GM19240 (cell line): ENCODE data around the gene TSPAN5.
"Not testable (repeated sequence)": the region's sequence is repeated elsewhere in the genome, so short reads cannot be mapped to it uniquely, and the experiment has no call there.

Source experiments
- DNase-seq: peaks from one replicate; pipeline ENCODE4 v3.0.0; 2011; ENCODE audit warnings: low spot score; ENCODE audit not compliant: insufficient read length

TSPAN5 gene

GRCh38 chr4:98498774-98499173 is 159.6 kb downstream of the TSPAN5 start:
- DNase-seq, result no peak

- DNase-seq, result no peak
Observed at GRCh38 chr4:98496152-98496845, 162.1 kb downstream of the TSPAN5 start.

GRCh38 chr4:98493296-98493695 is 165.1 kb downstream of the TSPAN5 start:
- DNase-seq, result no peak

GRCh38 chr4:98491899-98492559 is 166.4 kb downstream of the TSPAN5 start:
- DNase-seq, result no peak

- no peak for DNase-seq
Observed at GRCh38 chr4:98490251-98490650, 168.2 kb downstream of the TSPAN5 start.

GRCh38 chr4:98485816-98486345 is 172.5 kb downstream of the TSPAN5 start:
- DNase-seq, result no peak

- DNase-seq, result no peak
Observed at GRCh38 chr4:98484031-98484430, 174.4 kb downstream of the TSPAN5 start.

- DNase-seq, result peak; percentile 21
Observed at GRCh38 chr4:98482847-98483806, 175.3 kb downstream of the TSPAN5 start.

- DNase-seq, result no peak
Observed at GRCh38 chr4:98482503-98482846, 175.9 kb downstream of the TSPAN5 start.

GRCh38 chr4:98481167-98481566 is 177.2 kb downstream of the TSPAN5 start:
- no peak for DNase-seq

- DNase-seq, result no peak
Observed at GRCh38 chr4:98480535-98480934, 177.9 kb downstream of the TSPAN5 start.

GRCh38 chr4:98479590-98479989 is 178.8 kb downstream of the TSPAN5 start:
- DNase-seq, result not testable (repeated sequence)

GRCh38 chr4:98476891-98477290 is 181.5 kb downstream of the TSPAN5 start:
- no peak for DNase-seq

- no peak for DNase-seq
Observed at GRCh38 chr4:98474408-98474844, 184.0 kb downstream of the TSPAN5 start.

- no peak for DNase-seq
Observed at GRCh38 chr4:98473046-98473445, 185.4 kb downstream of the TSPAN5 start.

- DNase-seq, result no peak
Observed at GRCh38 chr4:98470831-98471230, 187.6 kb downstream of the TSPAN5 start.

- DNase-seq, result no peak
Observed at GRCh38 chr4:98470366-98470765, 188.0 kb downstream of the TSPAN5 start.

- DNase-seq, result no peak
Observed at GRCh38 chr4:98469771-98470170, 188.6 kb downstream of the TSPAN5 start.

GRCh38 chr4:98468709-98469108 is 189.7 kb downstream of the TSPAN5 start:
- DNase-seq, result no peak

GRCh38 chr4:98467627-98468072 is 190.8 kb downstream of the TSPAN5 start:
- peak; percentile 50 for DNase-seq

- no peak for DNase-seq
Observed at GRCh38 chr4:98466868-98467599, 191.4 kb downstream of the TSPAN5 start.
